HEK293 (cell line): ENCODE measurements around the gene MICAL3.

Source experiments
- CTCF ChIA-PET: fragments of 350-600 bp; formaldehyde crosslinking; extraction: SDS; loops from one replicate; lab custom pipeline; 2021; ENCODE audit warnings: antibody characterized with exemption; lab: Yijun Ruan, JAX
- POLR2A ChIA-PET: fragments of 300-600 bp; formaldehyde crosslinking; extraction: SDS; loops from one replicate; lab custom pipeline; 2020; ENCODE audit warnings: antibody characterized with exemption, inconsistent platforms; lab: Yijun Ruan, JAX
- H3K27ac ChIP-seq: fragments of 200-500 bp; sonication (Bioruptor generic); 2 replicates; pipeline ENCODE4 v1.5.1; 2014; ENCODE audit warnings: low read depth, low read length, control low read depth, inconsistent platforms; ENCODE audit errors: extremely low read depth
- H3K36me3 ChIP-seq, 2 experiments: fragments of 200-500 bp in 1 of 2; sonication (Bioruptor generic) in 1 of 2; 1 replicate in 1 of 2; 2 replicates in 1 of 2; pipeline ENCODE4 v1.5.1; 2014 to 2017; ENCODE audit warnings: inconsistent platforms in 2 of 2, low read length in 2 of 2; ENCODE audit not compliant: control insufficient read depth in 2 of 2, insufficient read depth in 1 of 2
- H3K4me1 ChIP-seq: fragments of 200-500 bp; sonication (Bioruptor generic); 2 replicates; pipeline ENCODE4 v1.5.1; 2014; ENCODE audit warnings: mild to moderate bottlenecking, low read length, inconsistent platforms; ENCODE audit not compliant: control insufficient read depth, insufficient read depth
- H3K4me3 ChIP-seq: 2 replicates; pipeline ENCODE4 v1.5.1; 2011; ENCODE audit warnings: low read depth, mild to moderate bottlenecking, control low read depth, low read length, moderate library complexity
- H3K9me3 ChIP-seq: fragments of 200-500 bp; sonication (Bioruptor generic); 2 replicates; pipeline ENCODE4 v1.5.1; 2014; ENCODE audit warnings: low read depth, low read length, inconsistent platforms; ENCODE audit not compliant: control insufficient read depth, insufficient read depth
- EGR2 ChIP-seq: fragments of 450-650 bp; formaldehyde crosslinking; IDR thresholded peaks from 2 replicates; pipeline ENCODE4 v1.5.1; 2016; ENCODE audit warnings: low read depth, missing biosample characterization, missing genetic modification characterization
- GFI1B ChIP-seq: fragments of 450-650 bp; formaldehyde crosslinking; IDR thresholded peaks from 2 replicates; pipeline ENCODE4 v1.5.1; 2016; ENCODE audit warnings: missing biosample characterization, missing genetic modification characterization
- HOXD13 ChIP-seq: sonication (generic); formaldehyde crosslinking; IDR thresholded peaks from 2 replicates; pipeline ENCODE4 v1.8.0; 2022; ENCODE audit warnings: missing genetic modification reagents, borderline replicate concordance
- MEIS1 ChIP-seq: sonication (generic); formaldehyde crosslinking; IDR thresholded peaks from 2 replicates; pipeline ENCODE4 v1.8.1; 2022; ENCODE audit warnings: missing genetic modification reagents, mild to moderate bottlenecking, borderline replicate concordance
- OSR2 ChIP-seq: fragments of 450-650 bp; formaldehyde crosslinking; IDR thresholded peaks from 2 replicates; pipeline ENCODE4 v1.5.1; 2016; ENCODE audit warnings: missing biosample characterization, missing genetic modification characterization
- ZNF174 ChIP-seq: fragments of 450-650 bp; formaldehyde crosslinking; IDR thresholded peaks from 2 replicates; pipeline ENCODE4 v1.5.0; 2017; ENCODE audit warnings: missing biosample characterization, mild to moderate bottlenecking, missing genetic modification characterization
- ZNF184 ChIP-seq: fragments of 450-650 bp; IDR thresholded peaks from 2 replicates; pipeline ENCODE4 v1.5.1; 2018; ENCODE audit warnings: missing biosample characterization, mild to moderate bottlenecking, missing genetic modification characterization
- ZNF19 ChIP-seq: fragments of 450-650 bp; formaldehyde crosslinking; IDR thresholded peaks from 2 replicates; pipeline ENCODE4; 2016; ENCODE audit warnings: missing biosample characterization, missing genetic modification characterization, low read depth
- ZNF2 ChIP-seq: fragments of 450-650 bp; formaldehyde crosslinking; IDR thresholded peaks from 2 replicates; pipeline ENCODE4 v1.5.1; 2016; ENCODE audit warnings: missing biosample characterization, missing genetic modification characterization
- ZNF292 ChIP-seq: fragments of 450-650 bp; formaldehyde crosslinking; IDR thresholded peaks from 2 replicates; pipeline ENCODE4 v1.5.1; 2016; ENCODE audit warnings: low read depth, missing biosample characterization, missing genetic modification characterization, borderline replicate concordance
- ZNF391 ChIP-seq: fragments of 450-650 bp; formaldehyde crosslinking; IDR thresholded peaks from 2 replicates; pipeline ENCODE4 v1.5.1; 2016; ENCODE audit warnings: low read depth, missing biosample characterization, missing genetic modification characterization, borderline replicate concordance
- ZNF404 ChIP-seq: fragments of 450-650 bp; formaldehyde crosslinking; IDR thresholded peaks from 2 replicates; pipeline ENCODE4 v1.5.1; 2017; ENCODE audit warnings: missing biosample characterization, missing genetic modification characterization
- ZNF416 ChIP-seq: fragments of 450-650 bp; formaldehyde crosslinking; IDR thresholded peaks from 2 replicates; pipeline ENCODE4 v1.5.1; 2016; ENCODE audit warnings: missing biosample characterization, missing genetic modification characterization
- ZNF555 ChIP-seq: fragments of 450-650 bp; formaldehyde crosslinking; conservative IDR thresholded peaks from 2 replicates; pipeline ENCODE4 v1.5.1; 2017; ENCODE audit warnings: missing biosample characterization, mild to moderate bottlenecking, missing genetic modification characterization, inconsistent platforms
- ZNF843 ChIP-seq: fragments of 450-650 bp; formaldehyde crosslinking; IDR thresholded peaks from 2 replicates; pipeline ENCODE4 v1.5.1; 2016; ENCODE audit warnings: missing biosample characterization, missing genetic modification characterization
- TF ChIP-seq, protein P1 (sequence below): fragments of 450-650 bp; formaldehyde crosslinking; IDR thresholded peaks from 2 replicates; pipeline ENCODE4 v1.5.1; 2016; ENCODE audit warnings: missing biosample characterization, missing genetic modification characterization
- TF ChIP-seq, protein P2 (sequence below): fragments of 450-650 bp; formaldehyde crosslinking; IDR thresholded peaks from 2 replicates; pipeline ENCODE4 v1.5.1; 2017; ENCODE audit warnings: missing biosample characterization, missing genetic modification characterization
- TF ChIP-seq, protein P3 (sequence below): fragments of 450-650 bp; formaldehyde crosslinking; optimal IDR thresholded peaks from 2 replicates; pipeline ENCODE3; 2016; ENCODE audit warnings: missing biosample characterization, mild to moderate bottlenecking, missing genetic modification characterization
- TF ChIP-seq, protein P4 (sequence below): fragments of 450-650 bp; formaldehyde crosslinking; IDR thresholded peaks from 2 replicates; pipeline ENCODE4 v1.5.1; 2016; ENCODE audit warnings: missing biosample characterization, missing genetic modification characterization
- TF ChIP-seq, protein P5 (sequence below): fragments of 450-650 bp; formaldehyde crosslinking; IDR thresholded peaks from 2 replicates; pipeline ENCODE4 v1.5.1; 2016; ENCODE audit warnings: missing biosample characterization, missing genetic modification characterization

The MICAL3 gene

DNA sequence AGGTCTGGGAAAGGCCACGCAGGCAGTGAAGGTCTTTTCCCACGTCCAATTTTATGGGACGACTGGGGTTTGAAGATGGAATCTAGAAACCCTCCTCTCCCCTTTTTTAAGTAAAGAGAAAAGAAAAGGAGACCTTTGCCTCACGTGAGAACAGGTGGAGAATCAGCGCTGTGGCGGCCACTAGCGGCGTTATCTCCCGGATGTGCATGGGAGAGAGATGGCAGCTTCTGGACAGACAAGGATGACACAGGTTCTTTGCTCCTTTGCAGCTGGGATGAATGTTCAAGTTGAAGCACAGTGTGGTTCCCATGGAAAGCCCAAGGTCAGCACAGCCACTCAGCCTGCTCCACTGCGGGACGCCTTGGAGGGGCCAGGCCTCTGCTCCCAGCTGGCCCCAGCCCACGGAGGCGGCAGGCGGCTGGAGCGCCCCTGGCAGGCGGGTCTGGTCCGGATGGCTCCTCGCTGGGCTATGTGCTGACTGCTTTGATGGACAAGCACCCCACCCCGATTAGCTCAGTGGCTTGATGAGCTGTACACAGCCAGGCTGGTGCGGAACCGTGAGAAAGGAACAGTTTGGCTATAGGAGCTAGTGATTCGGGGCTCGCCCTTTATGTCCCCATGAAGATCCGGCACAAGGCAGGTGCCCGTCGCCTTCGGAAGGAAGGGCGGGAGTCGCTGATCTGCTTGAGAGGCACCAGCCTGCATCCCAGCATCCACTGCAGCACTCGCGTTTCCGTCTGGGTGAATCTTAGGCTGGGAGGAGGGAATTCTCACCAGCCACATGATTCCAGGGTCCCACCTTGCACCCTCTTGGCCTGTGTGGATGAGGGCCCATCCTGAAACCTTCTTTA, 235.6 kb downstream of the MICAL3 start (continued):
- TF ChIP-seq, protein P1, sequence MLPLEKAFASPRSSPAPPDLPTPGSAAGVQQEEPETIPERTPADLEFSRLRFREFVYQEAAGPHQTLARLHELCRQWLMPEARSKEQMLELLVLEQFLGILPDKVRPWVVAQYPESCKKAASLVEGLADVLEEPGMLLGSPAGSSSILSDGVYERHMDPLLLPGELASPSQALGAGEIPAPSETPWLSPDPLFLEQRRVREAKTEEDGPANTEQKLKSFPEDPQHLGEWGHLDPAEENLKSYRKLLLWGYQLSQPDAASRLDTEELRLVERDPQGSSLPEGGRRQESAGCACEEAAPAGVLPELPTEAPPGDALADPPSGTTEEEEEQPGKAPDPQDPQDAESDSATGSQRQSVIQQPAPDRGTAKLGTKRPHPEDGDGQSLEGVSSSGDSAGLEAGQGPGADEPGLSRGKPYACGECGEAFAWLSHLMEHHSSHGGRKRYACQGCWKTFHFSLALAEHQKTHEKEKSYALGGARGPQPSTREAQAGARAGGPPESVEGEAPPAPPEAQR (tag by site-specific recombination), result no peak

DNA sequence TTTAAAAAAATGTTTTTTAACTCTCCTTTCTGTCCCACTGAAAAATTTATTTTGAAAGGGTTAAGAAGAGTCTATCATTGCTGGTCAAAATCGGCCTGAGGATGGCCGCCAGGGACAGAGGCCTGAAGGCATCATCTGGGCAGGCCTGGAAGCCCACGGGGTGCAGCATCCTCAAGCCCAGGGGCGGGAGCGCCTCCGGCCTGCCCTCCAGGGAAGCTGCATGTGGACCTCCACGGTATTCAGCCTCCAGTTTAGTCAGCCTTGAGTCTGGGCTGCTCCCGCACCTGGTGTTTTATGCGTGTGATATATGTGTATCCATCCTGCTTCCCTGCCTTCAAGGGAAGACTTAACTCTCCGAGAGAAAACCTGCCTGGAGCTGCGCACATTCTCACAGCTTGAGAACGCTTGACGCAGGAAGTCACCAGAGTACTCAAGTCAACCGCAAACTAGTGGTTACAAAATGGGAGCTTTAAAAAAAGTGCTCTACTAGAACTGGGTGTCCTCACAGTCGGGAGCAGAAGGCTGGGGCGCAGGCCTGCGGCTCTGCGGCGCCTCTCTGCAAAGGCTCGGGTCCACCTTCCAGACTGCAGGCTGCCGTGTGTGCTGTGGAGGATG, 236.5 kb downstream of the MICAL3 start:
- POLR2A ChIA-PET, result interaction anchor here (0.9 kb wide), 1 partner anchor 290 kb away, joined by 3 read pairs; the partner anchor contains the start of gene PEX26
- Histone ChIP-seq H3K36me3 (peaks cover 0 to 31% of the 10 kb centered on the region in 2 experiments; a peak in 1 of 3 replicates), H3K9me3 (no peaks in the 10 kb centered on the region), H3K4me3 (no peak overlapping the region), H3K4me1 (no peaks in the 10 kb centered on the region), H3K27ac (no peak overlapping the region)
- CTCF ChIA-PET, result interaction anchor here (0.8 to 4.9 kb wide), 5 partner anchors 8 to 616 kb away, joined by 3 to 63 read pairs (median 5); partner anchors contain the start of gene PEX26
- TF ChIP-seq ZNF416 (tag by site-specific recombination) (no peak), OSR2 (tag by site-specific recombination) (no peak), HOXD13 (CRISPR knock-in tag) (no peak), ZNF174 (no peak), ZNF555 (tag by site-specific recombination) (no peak), ZNF2 (tag by site-specific recombination) (no peak), ZNF391 (tag by site-specific recombination) (no peak), ZNF292 (tag by site-specific recombination) (no peak), MEIS1 (CRISPR knock-in tag) (no peak), GFI1B (tag by site-specific recombination) (no peak), ZNF184 (tag by site-specific recombination) (no peak), ZNF19 (no peak), ZNF404 (tag by site-specific recombination) (no peak), EGR2 (tag by site-specific recombination) (no peak), ZNF843 (tag by site-specific recombination) (no peak)
- TF ChIP-seq, protein P2, sequence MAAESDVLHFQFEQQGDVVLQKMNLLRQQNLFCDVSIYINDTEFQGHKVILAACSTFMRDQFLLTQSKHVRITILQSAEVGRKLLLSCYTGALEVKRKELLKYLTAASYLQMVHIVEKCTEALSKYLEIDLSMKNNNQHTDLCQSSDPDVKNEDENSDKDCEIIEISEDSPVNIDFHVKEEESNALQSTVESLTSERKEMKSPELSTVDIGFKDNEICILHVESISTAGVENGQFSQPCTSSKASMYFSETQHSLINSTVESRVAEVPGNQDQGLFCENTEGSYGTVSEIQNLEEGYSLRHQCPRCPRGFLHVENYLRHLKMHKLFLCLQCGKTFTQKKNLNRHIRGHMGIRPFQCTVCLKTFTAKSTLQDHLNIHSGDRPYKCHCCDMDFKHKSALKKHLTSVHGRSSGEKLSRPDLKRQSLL (tag by site-specific recombination), result no peak
- TF ChIP-seq, protein P3, sequence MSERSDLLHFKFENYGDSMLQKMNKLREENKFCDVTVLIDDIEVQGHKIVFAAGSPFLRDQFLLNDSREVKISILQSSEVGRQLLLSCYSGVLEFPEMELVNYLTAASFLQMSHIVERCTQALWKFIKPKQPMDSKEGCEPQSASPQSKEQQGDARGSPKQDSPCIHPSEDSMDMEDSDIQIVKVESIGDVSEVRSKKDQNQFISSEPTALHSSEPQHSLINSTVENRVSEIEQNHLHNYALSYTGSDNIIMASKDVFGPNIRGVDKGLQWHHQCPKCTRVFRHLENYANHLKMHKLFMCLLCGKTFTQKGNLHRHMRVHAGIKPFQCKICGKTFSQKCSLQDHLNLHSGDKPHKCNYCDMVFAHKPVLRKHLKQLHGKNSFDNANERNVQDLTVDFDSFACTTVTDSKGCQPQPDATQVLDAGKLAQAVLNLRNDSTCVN (tag by site-specific recombination), result no peak
- TF ChIP-seq, protein P4, sequence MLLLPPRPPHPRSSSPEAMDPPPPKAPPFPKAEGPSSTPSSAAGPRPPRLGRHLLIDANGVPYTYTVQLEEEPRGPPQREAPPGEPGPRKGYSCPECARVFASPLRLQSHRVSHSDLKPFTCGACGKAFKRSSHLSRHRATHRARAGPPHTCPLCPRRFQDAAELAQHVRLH (tag by site-specific recombination), result no peak
- TF ChIP-seq, protein P5, sequence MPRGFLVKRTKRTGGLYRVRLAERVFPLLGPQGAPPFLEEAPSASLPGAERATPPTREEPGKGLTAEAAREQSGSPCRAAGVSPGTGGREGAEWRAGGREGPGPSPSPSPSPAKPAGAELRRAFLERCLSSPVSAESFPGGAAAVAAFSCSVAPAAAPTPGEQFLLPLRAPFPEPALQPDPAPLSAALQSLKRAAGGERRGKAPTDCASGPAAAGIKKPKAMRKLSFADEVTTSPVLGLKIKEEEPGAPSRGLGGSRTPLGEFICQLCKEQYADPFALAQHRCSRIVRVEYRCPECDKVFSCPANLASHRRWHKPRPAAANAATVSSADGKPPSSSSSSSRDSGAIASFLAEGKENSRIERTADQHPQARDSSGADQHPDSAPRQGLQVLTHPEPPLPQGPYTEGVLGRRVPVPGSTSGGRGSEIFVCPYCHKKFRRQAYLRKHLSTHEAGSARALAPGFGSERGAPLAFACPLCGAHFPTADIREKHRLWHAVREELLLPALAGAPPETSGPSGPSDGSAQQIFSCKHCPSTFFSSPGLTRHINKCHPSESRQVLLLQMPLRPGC (tag by site-specific recombination), result no peak
